Mucosa of stomach (tissue), 1 donor: ENCODE results near the gene VAPA.

Source experiments
- H3K27me3 ChIP-seq: one replicate; pipeline ENCODE4 v1.7.0; 2013; ENCODE audit warnings: mild to moderate bottlenecking, low read length; ENCODE audit not compliant: control insufficient read depth, insufficient read depth
- H3K36me3 ChIP-seq: one replicate; pipeline ENCODE4 v1.7.0; 2013; ENCODE audit warnings: low read length; ENCODE audit not compliant: control insufficient read depth, insufficient read depth
- H3K4me1 ChIP-seq: one replicate; pipeline ENCODE4 v1.7.0; 2013; ENCODE audit warnings: mild to moderate bottlenecking, low read length; ENCODE audit not compliant: control insufficient read depth, insufficient read depth
- H3K4me3 ChIP-seq: one replicate; pipeline ENCODE4 v1.7.0; 2013; ENCODE audit warnings: low read length
- H3K9ac ChIP-seq: one replicate; pipeline ENCODE4 v1.7.0; 2013; ENCODE audit warnings: mild to moderate bottlenecking, low read length, moderate library complexity
- H3K9me3 ChIP-seq: one replicate; pipeline ENCODE4 v1.7.0; 2013; ENCODE audit warnings: mild to moderate bottlenecking, low read length, moderate library complexity; ENCODE audit not compliant: control insufficient read depth
- donor health status: Pancreatic carcinoma.

Gene VAPA

GRCh38 chr18:9973470-9973869 lies 59.7 kb downstream of the VAPA start:
- Histone ChIP-seq H3K4me3 (no peak overlapping the region), H3K4me1 (no peaks in the 10 kb centered on the region), H3K9me3 (no peaks in the 10 kb centered on the region), H3K36me3 (no peaks in the 10 kb centered on the region), H3K9ac (no peak overlapping the region), H3K27me3 (peaks cover 12% of the 10 kb centered on the region)

DNA sequence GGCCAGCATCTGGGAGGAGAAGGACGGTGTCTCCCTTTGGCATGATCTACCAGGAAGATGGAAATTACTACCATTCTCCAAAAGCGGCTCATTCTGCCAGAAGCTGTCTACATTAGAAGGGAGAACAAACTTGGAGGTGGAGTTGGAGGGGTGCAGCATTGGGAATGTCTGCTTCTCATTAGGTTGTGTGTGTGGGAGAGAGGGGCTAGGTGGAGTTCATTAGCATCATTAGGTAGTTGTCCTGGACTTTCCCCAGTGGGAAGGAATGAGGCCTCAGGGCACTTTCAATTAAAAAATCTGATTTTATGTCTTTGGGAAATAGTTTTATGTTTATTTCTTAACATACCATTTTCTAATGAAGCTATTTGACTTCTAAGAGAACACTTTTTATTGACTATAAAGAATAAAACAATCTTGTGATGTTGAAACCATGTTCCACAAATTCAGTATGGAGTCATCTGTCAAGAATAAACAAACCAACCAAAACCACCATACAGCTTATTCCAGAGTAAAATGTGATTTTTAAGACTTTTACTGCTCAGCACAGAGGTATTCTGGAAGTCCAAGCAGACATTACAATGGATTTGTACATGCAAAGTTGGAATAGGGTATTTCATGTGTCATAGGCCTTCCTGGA lies 60.6 kb downstream of the VAPA start:
- H3K9me3 ChIP-seq: no peaks in the 10 kb centered on the region
- no peak overlapping the region for H3K4me3 ChIP-seq
- no peaks in the 10 kb centered on the region for H3K4me1 ChIP-seq
- H3K36me3 ChIP-seq: no peaks in the 10 kb centered on the region
- no peak overlapping the region for H3K9ac ChIP-seq
- H3K27me3 ChIP-seq: peaks cover 9% of the 10 kb centered on the region

- Histone ChIP-seq H3K4me1 (no peaks in the 10 kb centered on the region), H3K9ac (no peak overlapping the region), H3K27me3 (no peaks in the 10 kb centered on the region), H3K9me3 (no peaks in the 10 kb centered on the region), H3K36me3 (no peaks in the 10 kb centered on the region), H3K4me3 (no peak overlapping the region)
Observed at GRCh38 chr18:9975658-9976057, 61.8 kb downstream of the VAPA start.

DNA sequence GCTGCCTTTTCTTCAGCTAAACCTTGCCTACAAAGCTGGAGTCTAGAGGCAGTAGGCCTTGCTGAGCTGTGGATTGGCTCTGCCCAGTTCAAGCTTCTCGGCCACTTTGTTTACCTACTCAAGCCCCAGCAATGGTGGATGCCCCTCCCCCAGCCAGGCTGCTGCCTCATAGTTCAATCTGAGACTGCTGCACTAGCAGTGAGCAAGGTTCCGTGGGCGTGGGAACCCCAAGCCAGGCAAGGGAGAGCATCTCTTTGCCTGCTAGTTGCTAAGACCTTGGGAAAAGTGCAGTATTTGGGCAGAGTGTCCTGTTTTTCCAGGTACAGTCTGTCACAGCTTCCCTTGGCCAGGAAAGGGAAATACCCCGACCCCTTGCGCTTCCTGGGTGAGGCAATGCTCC lies 68.9 kb downstream of the VAPA start:
- H3K4me3 ChIP-seq: no peak overlapping the region
- no peaks in the 10 kb centered on the region for H3K27me3 ChIP-seq
- no peaks in the 10 kb centered on the region for H3K36me3 ChIP-seq
- no peaks in the 10 kb centered on the region for H3K9me3 ChIP-seq
- H3K4me1 ChIP-seq: peaks cover 5% of the 10 kb centered on the region
- H3K9ac ChIP-seq: no peak overlapping the region

GRCh38 chr18:9984080-9984479 lies 70.3 kb downstream of the VAPA start:
- Histone ChIP-seq H3K27me3 (no peaks in the 10 kb centered on the region), H3K36me3 (no peaks in the 10 kb centered on the region), H3K9me3 (no peaks in the 10 kb centered on the region), H3K9ac (no peak overlapping the region), H3K4me1 (peaks cover 16% of the 10 kb centered on the region), H3K4me3 (no peak overlapping the region)

GRCh38 chr18:9985641-9986040 lies 71.8 kb downstream of the VAPA start:
- Histone ChIP-seq H3K4me1 (peaks cover 16% of the 10 kb centered on the region), H3K36me3 (no peaks in the 10 kb centered on the region), H3K9ac (no peak overlapping the region), H3K9me3 (no peaks in the 10 kb centered on the region), H3K4me3 (no peak overlapping the region), H3K27me3 (no peaks in the 10 kb centered on the region)

DNA sequence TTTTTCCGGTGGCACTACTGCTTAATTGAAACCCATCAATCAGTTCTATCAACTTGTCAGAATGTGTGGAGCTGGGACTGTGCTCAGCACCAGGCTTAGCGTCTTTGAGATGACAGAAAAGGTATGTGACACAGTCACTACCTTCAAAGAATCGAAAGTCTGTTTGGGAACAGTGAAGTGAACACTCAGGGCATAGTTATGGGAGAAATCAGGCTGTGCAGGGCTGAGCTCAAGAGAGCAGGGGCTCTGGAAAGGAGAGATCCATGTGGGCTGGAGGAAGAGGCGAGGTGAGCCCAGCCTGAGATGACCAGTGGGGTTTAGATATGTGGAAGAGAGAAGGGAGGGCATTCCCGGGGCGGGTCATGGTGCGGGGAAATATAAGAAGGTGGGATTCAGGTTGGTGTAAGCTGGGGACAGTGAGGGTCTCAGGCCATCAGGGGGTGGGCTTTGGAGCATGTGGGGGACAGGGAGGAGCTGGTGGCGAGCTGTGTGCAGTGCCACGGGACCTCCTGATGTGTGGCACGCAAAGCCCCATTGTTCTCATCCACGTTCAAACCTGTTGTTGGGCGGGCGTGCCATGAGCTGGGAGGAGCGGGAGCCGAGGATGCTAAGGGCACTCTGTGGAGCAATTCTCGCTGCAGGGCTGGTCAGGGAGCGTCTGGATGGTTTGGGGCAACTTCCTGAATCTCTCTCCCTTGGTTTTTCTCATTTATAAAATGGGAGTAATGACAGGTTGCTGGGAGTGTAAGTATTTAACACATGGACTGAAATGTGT lies 72.5 kb downstream of the VAPA start:
- peaks cover 16% of the 10 kb centered on the region for H3K4me1 ChIP-seq
- no peak overlapping the region for H3K4me3 ChIP-seq
- H3K27me3 ChIP-seq: no peaks in the 10 kb centered on the region
- H3K9ac ChIP-seq: no peak overlapping the region
- no peaks in the 10 kb centered on the region for H3K9me3 ChIP-seq
- H3K36me3 ChIP-seq: no peaks in the 10 kb centered on the region

GRCh38 chr18:9987345-9987744 lies 73.5 kb downstream of the VAPA start:
- Histone ChIP-seq H3K9me3 (no peaks in the 10 kb centered on the region), H3K27me3 (no peaks in the 10 kb centered on the region), H3K4me3 (no peak overlapping the region), H3K4me1 (peaks cover 16% of the 10 kb centered on the region), H3K36me3 (no peaks in the 10 kb centered on the region), H3K9ac (no peak overlapping the region)

DNA sequence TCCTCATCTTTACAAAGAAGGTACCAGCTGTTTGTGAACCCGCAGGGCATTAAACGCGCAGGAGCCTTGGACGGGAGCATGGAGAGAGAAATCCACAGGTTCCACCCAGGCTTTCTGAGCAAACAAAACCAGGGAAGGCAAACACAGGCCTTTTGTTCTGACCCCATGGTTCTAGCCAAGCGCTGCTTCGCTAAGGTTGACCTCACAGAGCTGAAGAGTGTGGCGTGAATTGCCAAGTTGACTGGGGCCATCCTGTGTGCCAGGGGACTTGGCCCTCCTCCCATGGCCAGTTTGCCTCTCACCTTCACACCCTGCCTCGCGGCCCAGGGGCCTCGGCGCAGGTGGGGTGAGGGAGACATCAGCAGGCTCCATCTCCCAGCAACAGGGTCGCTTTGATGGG lies 74.1 kb downstream of the VAPA start:
- no peaks in the 10 kb centered on the region for H3K27me3 ChIP-seq
- H3K9ac ChIP-seq: no peak overlapping the region
- no peaks in the 10 kb centered on the region for H3K36me3 ChIP-seq
- no peak overlapping the region for H3K4me3 ChIP-seq
- peaks cover 17% of the 10 kb centered on the region for H3K4me1 ChIP-seq
- no peaks in the 10 kb centered on the region for H3K9me3 ChIP-seq

DNA sequence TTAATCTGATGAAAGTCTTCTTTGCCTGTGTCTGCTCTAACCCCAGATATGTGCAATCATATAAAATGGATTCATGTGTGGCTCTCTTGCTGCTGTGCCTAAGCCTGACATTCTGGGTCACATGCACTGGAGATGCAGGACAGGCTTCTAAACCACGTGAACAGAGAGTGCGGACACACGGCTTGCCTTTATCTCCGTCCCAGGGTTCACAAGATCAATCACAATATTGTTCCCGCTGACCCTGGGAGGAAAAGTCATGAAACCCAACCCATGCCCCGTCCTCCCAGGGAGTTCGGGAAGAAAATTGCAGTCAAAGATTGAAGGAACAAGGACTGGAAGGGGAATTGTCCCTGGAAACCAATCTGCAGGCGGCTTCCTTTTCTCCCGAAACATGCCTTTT lies 74.8 kb downstream of the VAPA start:
- H3K9me3 ChIP-seq: no peaks in the 10 kb centered on the region

DNA sequence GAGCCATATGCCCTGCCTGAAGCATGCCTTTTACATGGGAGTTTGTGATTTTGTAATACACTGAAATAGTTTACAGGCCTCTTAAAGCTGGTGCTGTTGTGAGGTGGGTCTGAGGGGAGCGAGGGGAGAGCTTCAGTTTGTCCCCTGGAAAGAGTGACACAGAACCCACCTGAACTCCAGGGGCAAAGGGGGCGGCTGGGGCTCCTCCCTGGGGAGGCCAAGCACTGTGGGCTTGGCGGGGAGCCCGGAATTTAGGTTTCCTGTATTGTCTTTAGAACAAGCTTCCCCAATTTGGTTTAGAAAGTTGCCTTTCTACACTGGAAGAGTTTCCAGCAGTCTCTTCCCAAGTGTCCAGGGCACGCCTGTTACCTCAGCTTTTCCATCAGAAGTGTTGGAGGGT lies 75.7 kb downstream of the VAPA start:
- Histone ChIP-seq H3K27me3 (no peaks in the 10 kb centered on the region), H3K9ac (no peak overlapping the region), H3K9me3 (no peaks in the 10 kb centered on the region), H3K36me3 (no peaks in the 10 kb centered on the region), H3K4me1 (peaks cover 32% of the 10 kb centered on the region), H3K4me3 (no peak overlapping the region)

More for the DNA sequence above, 74.8 kb downstream of the VAPA start:
- Histone ChIP-seq H3K9ac (no peak overlapping the region), H3K27me3 (no peaks in the 10 kb centered on the region), H3K4me1 (peaks cover 24% of the 10 kb centered on the region), H3K36me3 (no peaks in the 10 kb centered on the region), H3K4me3 (no peak overlapping the region)

- H3K36me3 ChIP-seq: no peaks in the 10 kb centered on the region
Observed at GRCh38 chr18:9991011-9992000, 77.5 kb downstream of the VAPA start.

More at GRCh38 chr18:9991011-9992000, 77.5 kb downstream of the VAPA start:
- H3K4me1 ChIP-seq: peaks cover 39% of the 10 kb centered on the region
- no peak overlapping the region for H3K4me3 ChIP-seq
- no peak overlapping the region for H3K9ac ChIP-seq
- no peaks in the 10 kb centered on the region for H3K9me3 ChIP-seq
- no peaks in the 10 kb centered on the region for H3K27me3 ChIP-seq
